ENCODE results near the gene LRRC4C. TPM values are rescaled to one million over a fixed set of nuclear protein-coding genes. Genes with fewer than 3 reads are reported as not detected.

Gene LRRC4C
- total RNA-seq, 4 donors from 2014 or later, result 0.40 to 1.7 TPM; not detected in 2

- no peak overlapping the region for H3K4me3 ChIP-seq
- no peak for DNase-seq
- no peak for TF ChIP-seq POLR2A (IDR thresholded peaks at IDR 0.05)
- TF ChIP-seq, protein P1, sequence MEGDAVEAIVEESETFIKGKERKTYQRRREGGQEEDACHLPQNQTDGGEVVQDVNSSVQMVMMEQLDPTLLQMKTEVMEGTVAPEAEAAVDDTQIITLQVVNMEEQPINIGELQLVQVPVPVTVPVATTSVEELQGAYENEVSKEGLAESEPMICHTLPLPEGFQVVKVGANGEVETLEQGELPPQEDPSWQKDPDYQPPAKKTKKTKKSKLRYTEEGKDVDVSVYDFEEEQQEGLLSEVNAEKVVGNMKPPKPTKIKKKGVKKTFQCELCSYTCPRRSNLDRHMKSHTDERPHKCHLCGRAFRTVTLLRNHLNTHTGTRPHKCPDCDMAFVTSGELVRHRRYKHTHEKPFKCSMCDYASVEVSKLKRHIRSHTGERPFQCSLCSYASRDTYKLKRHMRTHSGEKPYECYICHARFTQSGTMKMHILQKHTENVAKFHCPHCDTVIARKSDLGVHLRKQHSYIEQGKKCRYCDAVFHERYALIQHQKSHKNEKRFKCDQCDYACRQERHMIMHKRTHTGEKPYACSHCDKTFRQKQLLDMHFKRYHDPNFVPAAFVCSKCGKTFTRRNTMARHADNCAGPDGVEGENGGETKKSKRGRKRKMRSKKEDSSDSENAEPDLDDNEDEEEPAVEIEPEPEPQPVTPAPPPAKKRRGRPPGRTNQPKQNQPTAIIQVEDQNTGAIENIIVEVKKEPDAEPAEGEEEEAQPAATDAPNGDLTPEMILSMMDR (IDR thresholded peaks at IDR 0.05), result peak in 4 of 6 experiments; percentile 32 to 61 (median 48)
Measured at GRCh38 chr11:41431784-41432183, 27.7 kb downstream of the LRRC4C start.

DNA sequence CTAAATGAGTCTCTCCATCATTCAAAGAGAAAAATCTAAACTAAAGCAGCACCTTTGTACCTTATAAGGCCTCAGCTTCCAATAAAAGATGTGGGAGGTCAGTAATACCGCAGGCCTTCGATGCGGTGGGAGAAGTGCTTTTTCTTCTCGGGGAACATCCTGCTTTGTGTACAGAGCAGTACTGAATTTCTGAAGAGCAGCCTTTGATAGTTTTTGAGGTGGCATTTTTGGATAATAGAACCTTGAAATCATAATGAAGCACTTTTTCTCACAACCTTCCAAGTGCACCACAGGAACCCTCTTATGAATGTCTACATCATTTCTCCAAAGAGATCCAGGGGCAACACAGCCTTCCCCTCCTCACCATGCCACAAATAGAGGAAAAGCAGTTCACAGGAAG is 39.6 kb downstream of the LRRC4C start:
- Histone ChIP-seq H3K9me3 (no peaks in the 10 kb centered on the region), H3K36me3 (no peaks in the 10 kb centered on the region), H3K4me3 (no peak overlapping the region), H3K27me3 (no peaks in the 10 kb centered on the region), H3K4me1 (no peaks in the 10 kb centered on the region), H3K27ac (no peak overlapping the region)
- DNase-seq, result no peak
- no peak for TF ChIP-seq POLR2A (IDR thresholded peaks at IDR 0.05)
- TF ChIP-seq, protein P1 (IDR thresholded peaks at IDR 0.05), result no peak

More at GRCh38 chr11:41431784-41432183, 27.7 kb downstream of the LRRC4C start:
- H3K4me1 ChIP-seq, result no peaks in the 10 kb centered on the region
- H3K27ac ChIP-seq, result no peak overlapping the region
- no peaks in the 10 kb centered on the region for H3K27me3 ChIP-seq
- H3K36me3 ChIP-seq, result no peaks in the 10 kb centered on the region
- no peaks in the 10 kb centered on the region for H3K9me3 ChIP-seq

- DNase-seq, result no peak
- no peaks in the 10 kb centered on the region for H3K36me3 ChIP-seq
- no peak overlapping the region for H3K27ac ChIP-seq
- TF ChIP-seq, protein P1 (IDR thresholded peaks at IDR 0.05), result no peak
- no peak for TF ChIP-seq POLR2A (IDR thresholded peaks at IDR 0.05)
- H3K9me3 ChIP-seq, result no peaks in the 10 kb centered on the region
- no peak overlapping the region for H3K4me3 ChIP-seq
- H3K27me3 ChIP-seq, result no peaks in the 10 kb centered on the region
- no peaks in the 10 kb centered on the region for H3K4me1 ChIP-seq
Measured at GRCh38 chr11:41414771-41415440, 44.5 kb downstream of the LRRC4C start.

- H3K9me3 ChIP-seq, result no peaks in the 10 kb centered on the region
- no peak for TF ChIP-seq POLR2A (IDR thresholded peaks at IDR 0.05)
- H3K27me3 ChIP-seq, result no peaks in the 10 kb centered on the region
- no peak overlapping the region for H3K4me3 ChIP-seq
- no peaks in the 10 kb centered on the region for H3K36me3 ChIP-seq
- no peak for DNase-seq
- no peak overlapping the region for H3K27ac ChIP-seq
- H3K4me1 ChIP-seq, result no peaks in the 10 kb centered on the region
Measured at GRCh38 chr11:41413843-41414242, 45.6 kb downstream of the LRRC4C start.

GRCh38 chr11:41405812-41406211 is 53.6 kb downstream of the LRRC4C start:
- no peak overlapping the region for H3K27ac ChIP-seq
- no peaks in the 10 kb centered on the region for H3K27me3 ChIP-seq
- TF ChIP-seq, protein P1 (IDR thresholded peaks at IDR 0.05), result no peak
- no peak for TF ChIP-seq POLR2A (IDR thresholded peaks at IDR 0.05)
- no peaks in the 10 kb centered on the region for H3K4me1 ChIP-seq
- no peaks in the 10 kb centered on the region for H3K9me3 ChIP-seq
- H3K36me3 ChIP-seq, result no peaks in the 10 kb centered on the region
- H3K4me3 ChIP-seq, result no peak overlapping the region
- DNase-seq, result no peak

DNA sequence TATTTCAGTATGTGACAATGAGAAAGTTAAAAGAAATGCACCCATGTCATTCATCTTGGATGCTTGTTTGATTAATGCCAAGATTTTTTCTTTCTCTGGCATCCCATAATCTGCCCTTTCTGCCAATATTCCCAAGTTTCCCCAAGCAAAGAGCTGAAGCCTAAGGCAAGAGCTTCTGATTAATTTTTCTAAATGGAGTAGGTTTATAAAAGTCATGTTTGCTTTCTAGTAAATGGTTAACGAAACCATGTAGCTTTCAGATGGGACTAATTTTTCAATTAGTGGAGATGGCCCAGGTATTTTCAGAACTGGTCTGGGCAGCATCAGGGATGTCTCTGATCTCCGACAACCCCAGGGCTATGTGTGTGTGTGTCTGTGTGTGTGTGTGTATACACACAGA is 55.3 kb downstream of the LRRC4C start:
- DNase-seq, result no peak
- Histone ChIP-seq H3K36me3 (no peaks in the 10 kb centered on the region), H3K4me1 (no peaks in the 10 kb centered on the region), H3K9me3 (no peaks in the 10 kb centered on the region), H3K4me3 (no peak overlapping the region), H3K27me3 (no peaks in the 10 kb centered on the region), H3K27ac (no peak overlapping the region)
- no peak for TF ChIP-seq POLR2A (IDR thresholded peaks at IDR 0.05)
- TF ChIP-seq, protein P1 (IDR thresholded peaks at IDR 0.05), result no peak

Measured in Peyer's patch (tissue), 4 donors.